LNCaP clone FGC (cell line): ENCODE measurements around the gene RAB7A.

ENCODE experiments used
- DNase-seq: peaks from one replicate; pipeline ENCODE4 v3.0.0-alpha.2; 2011; ENCODE audit warnings: low read depth
- H3K4me3 ChIP-seq: 2 replicates; pipeline ENCODE4 v1.5.1; 2011; ENCODE audit warnings: mild to moderate bottlenecking, low read depth, low read length, control low read depth
- CTCF ChIP-seq: IDR thresholded peaks from 2 replicates; pipeline ENCODE4 v1.5.1; 2012; ENCODE audit warnings: mild to moderate bottlenecking; ENCODE audit not compliant: control insufficient read depth, insufficient read depth; ENCODE audit errors: extremely low read depth

The RAB7A gene

DNA sequence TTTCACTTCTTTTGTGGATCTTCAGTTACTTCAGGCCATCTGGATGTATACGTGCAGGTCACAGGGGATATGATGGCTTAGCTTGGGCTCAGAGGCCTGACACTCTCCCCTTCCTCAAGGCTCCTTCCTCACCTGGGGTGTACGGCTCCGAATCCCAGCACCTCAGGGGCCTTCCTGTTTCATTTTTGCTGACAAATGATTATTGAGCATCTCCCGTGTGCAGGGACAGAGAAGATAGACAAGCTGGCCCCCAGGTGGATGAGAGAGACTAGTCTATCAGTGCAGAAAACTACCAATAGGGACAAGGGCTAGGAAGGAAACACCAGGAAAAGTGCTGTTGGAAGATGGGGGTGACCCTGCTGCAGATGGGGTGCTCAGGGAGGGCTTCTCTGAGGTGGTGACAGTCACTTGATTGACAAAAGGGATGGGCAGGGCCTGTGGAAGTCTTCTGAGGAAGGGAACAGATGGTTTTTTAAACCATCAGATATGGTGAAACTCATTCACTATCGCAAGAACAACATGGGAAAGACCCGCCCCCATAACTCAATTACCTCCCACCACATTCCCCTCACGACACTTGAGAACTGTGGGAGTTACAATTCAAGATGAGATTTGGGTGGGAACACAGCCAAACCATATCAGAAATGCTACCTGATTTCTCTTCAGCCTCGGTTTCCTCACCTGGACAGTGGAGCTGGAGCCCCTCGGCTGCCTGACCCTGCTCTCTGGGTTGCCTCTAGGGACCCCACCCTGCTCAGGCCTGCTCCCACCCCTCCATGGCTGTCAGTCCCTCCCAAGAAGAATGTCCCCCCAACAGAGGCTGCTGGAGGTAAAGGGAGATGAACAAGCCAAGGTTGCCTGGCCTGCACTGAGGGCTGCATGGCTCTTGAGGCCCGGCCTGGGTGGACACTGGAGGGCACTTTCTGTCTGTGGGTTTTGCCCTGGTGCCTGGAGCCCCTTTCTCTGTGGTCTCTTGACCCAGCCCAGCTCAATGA is 116.2 kb downstream of the RAB7A start:
- no peak for TF ChIP-seq CTCF
- DNase-seq = no peak
- no peak overlapping the region for H3K4me3 ChIP-seq

DNA sequence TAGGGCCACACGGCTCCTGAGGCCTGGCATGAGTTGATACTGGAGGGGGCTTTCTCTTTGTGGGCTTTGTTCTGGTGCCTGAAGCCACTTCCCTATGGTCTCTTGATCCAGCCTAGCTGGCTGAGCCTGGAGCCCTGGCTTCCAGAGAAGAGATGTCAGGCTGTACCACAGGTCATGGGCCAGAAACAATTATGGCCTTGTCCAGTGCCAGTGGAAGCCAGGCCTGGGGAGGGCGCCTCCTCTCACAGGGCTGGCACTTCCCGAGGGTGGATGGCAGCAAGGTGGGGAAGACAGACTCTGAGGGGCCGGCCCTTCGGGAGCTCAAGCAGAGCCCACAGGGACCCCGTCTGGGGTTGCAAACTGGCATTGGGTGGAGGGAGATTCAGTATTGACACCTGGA is 118.5 kb downstream of the RAB7A start:
- no peak for DNase-seq
- no peak overlapping the region for H3K4me3 ChIP-seq
- TF ChIP-seq CTCF = no peak

- no peak for DNase-seq
- H3K4me3 ChIP-seq = no peak overlapping the region
- no peak for TF ChIP-seq CTCF
Measured at GRCh38 chr3:128845119-128845777, 119.3 kb downstream of the RAB7A start.

GRCh38 chr3:128845778-128846485 is 119.9 kb downstream of the RAB7A start:
- 0 out of 2 replicates have a peak, but pooled peaks have one; percentile 15 for TF ChIP-seq CTCF
- DNase-seq = no peak
- H3K4me3 ChIP-seq = no peak overlapping the region

- H3K4me3 ChIP-seq = no peak overlapping the region
- TF ChIP-seq CTCF = no peak
- no peak for DNase-seq
Measured at GRCh38 chr3:128846486-128846891, 120.5 kb downstream of the RAB7A start.

DNA sequence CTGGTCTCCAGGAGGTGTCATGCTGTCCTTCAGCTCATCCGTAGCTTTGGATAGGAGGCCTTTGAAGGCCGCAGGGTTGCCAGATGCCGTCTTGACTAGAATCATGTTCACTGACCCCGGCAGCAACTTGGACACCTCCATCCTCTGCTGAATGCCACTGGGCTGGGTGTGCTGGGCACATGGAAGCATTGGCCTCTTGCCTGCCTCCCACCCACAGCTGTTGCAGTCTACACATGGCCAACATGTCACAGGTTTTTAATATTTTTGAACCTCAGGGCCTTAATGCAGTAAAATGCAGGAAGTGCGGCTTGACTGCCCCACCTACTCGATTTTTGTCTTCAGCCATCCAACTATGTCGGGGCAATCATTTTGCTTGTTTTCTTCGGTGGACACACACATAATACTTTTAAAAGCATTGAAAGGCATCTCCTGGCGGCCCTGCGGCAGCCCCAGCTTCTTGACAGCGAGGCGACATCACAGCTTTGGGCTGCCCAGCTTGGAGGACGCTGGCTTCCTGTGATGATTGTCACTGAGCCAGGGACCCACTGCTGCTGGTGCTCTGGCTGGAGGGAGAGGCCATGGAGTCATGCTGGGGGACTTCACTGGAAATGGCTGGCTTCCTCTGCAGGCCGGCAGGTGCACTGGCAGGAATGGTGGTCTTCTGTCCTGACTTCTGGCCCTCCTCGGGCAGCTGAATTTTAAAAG is 121.8 kb downstream of the RAB7A start:
- no peak overlapping the region for H3K4me3 ChIP-seq
- TF ChIP-seq CTCF = no peak
- no peak for DNase-seq
